H1 (cell line): ENCODE results near the gene ZNF292. TPM values are rescaled to one million over a fixed set of nuclear protein-coding genes. Genes with fewer than 3 reads are reported as not detected.

ENCODE experiments used
- CTCF ChIA-PET: fragments of 300-600 bp; sonication (Branson Sonifier 250); formaldehyde crosslinking; loops from one replicate; lab custom pipeline; 2021; ENCODE audit not compliant: partially characterized antibody; lab: Charles Lee
- POLR2A ChIA-PET: fragments of 300-600 bp; sonication (Branson Sonifier 250); formaldehyde crosslinking; loops from one replicate; lab custom pipeline; 2021; ENCODE audit warnings: inconsistent platforms; ENCODE audit not compliant: partially characterized antibody; lab: Charles Lee
- DNase-seq, 2 experiments: peaks; one replicate each; pipeline versions ENCODE4 v3.0.0 to v3.0.0-alpha.2; 2010 to 2022; ENCODE audit warnings: low spot score in 2 of 2, low read depth in 1 of 2, mixed read lengths in 1 of 2
- FAIRE-seq: peaks from 2 replicates; lab custom pipeline; 2011; peaks lifted over from hg19 to GRCh38; lab: Jason Lieb, UNC
- H2AFZ ChIP-seq: 2 replicates; pipeline ENCODE4 v1.8.1; 2012; ENCODE audit warnings: low read length, inconsistent platforms
- H2AK5ac ChIP-seq: 2 replicates; pipeline ENCODE4 v1.6.1; 2013; ENCODE audit warnings: low read depth, low read length
- H2BK120ac ChIP-seq: replicated peaks from 2 replicates; pipeline ENCODE3; 2013; ENCODE audit warnings: low read depth, low read length, inconsistent platforms
- H2BK12ac ChIP-seq: 2 replicates; pipeline ENCODE4 v1.6.1; 2013; ENCODE audit warnings: low read depth, low read length
- H2BK15ac ChIP-seq: 2 replicates; pipeline ENCODE4 v1.6.1; 2013; ENCODE audit warnings: low read length
- H2BK20ac ChIP-seq: 2 replicates; pipeline ENCODE4 v1.6.1; 2013; ENCODE audit warnings: low read length
- H2BK5ac ChIP-seq: 2 replicates; pipeline ENCODE4 v1.6.1; 2013; ENCODE audit warnings: low read depth, low read length
- H3K14ac ChIP-seq: 2 replicates; pipeline ENCODE4 v1.6.1; 2013; ENCODE audit warnings: inconsistent platforms; ENCODE audit not compliant: insufficient read length
- H3K18ac ChIP-seq: 2 replicates; pipeline ENCODE4 v1.6.1; 2013; ENCODE audit warnings: low read length; ENCODE audit errors: extremely low read depth
- H3K23ac ChIP-seq: 2 replicates; pipeline ENCODE4 v1.6.1; 2013; ENCODE audit warnings: inconsistent platforms; ENCODE audit not compliant: insufficient read length
- H3K23me2 ChIP-seq: 2 replicates; pipeline ENCODE4 v1.6.1; 2013; ENCODE audit warnings: low read depth, low read length
- H3K27ac ChIP-seq: 2 replicates; pipeline ENCODE4 v1.6.1; 2011; ENCODE audit warnings: low read depth, low read length, inconsistent platforms
- H3K27me3 ChIP-seq, 4 experiments: replicated peaks in 1 of 4; 1 replicate in 1 of 4; 2 replicates in 3 of 4; pipeline versions ENCODE4 v1.6.1 to v1.8.1; 2011 to 2013; ENCODE audit warnings: low read length in 3 of 4, mild to moderate bottlenecking in 3 of 4, inconsistent platforms in 2 of 4, mixed read lengths in 2 of 4, moderate library complexity in 1 of 4; ENCODE audit not compliant: control insufficient read depth in 3 of 4, insufficient read depth in 3 of 4; ENCODE audit errors: extremely low read depth in 1 of 4
- H3K36me3 ChIP-seq, 4 experiments: 2 replicates each; pipeline versions ENCODE4 v1.6.1 to v1.8.1; 2011 to 2013; ENCODE audit warnings: mild to moderate bottlenecking in 4 of 4, low read length in 3 of 4, moderate library complexity in 2 of 4, control low read depth in 1 of 4, inconsistent platforms in 1 of 4; ENCODE audit not compliant: insufficient read depth in 4 of 4, control insufficient read depth in 2 of 4
- H3K4ac ChIP-seq: replicated peaks from 2 replicates; pipeline ENCODE3; 2013; ENCODE audit warnings: low read length, low read depth, mixed read lengths, inconsistent platforms; ENCODE audit not compliant: insufficient read length
- H3K4me1 ChIP-seq, 4 experiments: replicated peaks in 1 of 4; 1 replicate in 1 of 4; 2 replicates in 3 of 4; pipeline versions ENCODE4 v1.6.1 to v1.8.1; 2011 to 2013; ENCODE audit warnings: low read length in 3 of 4, inconsistent platforms in 2 of 4, mixed read lengths in 1 of 4; ENCODE audit not compliant: insufficient read depth in 4 of 4, control insufficient read depth in 3 of 4
- H3K4me2 ChIP-seq, 2 experiments: 2 replicates each; pipeline versions ENCODE4 v1.6.1 to v1.8.1; 2011 to 2013; ENCODE audit warnings: low read depth in 2 of 2, low read length in 2 of 2, control low read depth in 1 of 2, inconsistent platforms in 1 of 2, mild to moderate bottlenecking in 1 of 2; ENCODE audit not compliant: insufficient read depth in 1 of 2
- H3K4me3 ChIP-seq, 4 experiments: fragments of 200-600, 300-600 bp in 1 of 4; sonication (generic), shearing (Covaris generic), sonication (Bioruptor Twin) in 1 of 4; 2 replicates each; pipeline versions ENCODE4 v1.5.1 to v1.8.1; 2011 to 2016; ENCODE audit warnings: low read length in 4 of 4, low read depth in 3 of 4, control low read depth in 2 of 4, inconsistent platforms in 2 of 4, mild to moderate bottlenecking in 2 of 4, mixed read lengths in 1 of 4, moderate library complexity in 1 of 4; ENCODE audit not compliant: insufficient read depth in 2 of 4; ENCODE audit errors: extremely low read depth in 1 of 4
- H3K56ac ChIP-seq: replicated peaks from 2 replicates; pipeline ENCODE3; 2013; ENCODE audit warnings: low read depth, mild to moderate bottlenecking, mixed read lengths, low read length, inconsistent platforms; ENCODE audit not compliant: insufficient read length
- H3K79me1 ChIP-seq: 2 replicates; pipeline ENCODE4 v1.6.1; 2013; ENCODE audit warnings: low read depth, low read length, control low read depth
- H3K79me2 ChIP-seq, 2 experiments: 2 replicates each; pipeline versions ENCODE4 v1.6.1 to v1.8.1; 2012 to 2013; ENCODE audit warnings: low read length in 2 of 2, mild to moderate bottlenecking in 2 of 2, inconsistent platforms in 1 of 2; ENCODE audit not compliant: insufficient read depth in 2 of 2, control insufficient read depth in 1 of 2
- H3K9ac ChIP-seq, 4 experiments: replicated peaks in 1 of 4; 1 replicate in 1 of 4; 2 replicates in 3 of 4; pipeline versions ENCODE4 v1.6.1 to v1.8.1; 2011 to 2013; ENCODE audit warnings: low read depth in 3 of 4, low read length in 3 of 4, control low read depth in 2 of 4, mild to moderate bottlenecking in 2 of 4, moderate library complexity in 2 of 4, inconsistent platforms in 1 of 4; ENCODE audit errors: extremely low read depth in 1 of 4
- H3K9me3 ChIP-seq, 2 experiments: 2 replicates each; pipeline versions ENCODE4 v1.6.1 to v1.8.1; 2012 to 2013; ENCODE audit warnings: mild to moderate bottlenecking in 2 of 2, moderate library complexity in 2 of 2, control low read depth in 1 of 2, inconsistent platforms in 1 of 2, low read depth in 1 of 2, low read length in 1 of 2, mixed read lengths in 1 of 2; ENCODE audit not compliant: insufficient read depth in 2 of 2
- H4K20me1 ChIP-seq, 2 experiments: replicated peaks in 1 of 2; 2 replicates each; pipeline versions ENCODE3 to v1.8.1; 2011 to 2013; ENCODE audit warnings: inconsistent platforms in 2 of 2, low read length in 2 of 2, mild to moderate bottlenecking in 1 of 2; ENCODE audit not compliant: insufficient read depth in 2 of 2, control insufficient read depth in 1 of 2
- H4K5ac ChIP-seq: 2 replicates; pipeline ENCODE4 v1.6.1; 2013; ENCODE audit warnings: low read length, low read depth, mixed read lengths, inconsistent platforms; ENCODE audit not compliant: insufficient read length
- H4K8ac ChIP-seq: 2 replicates; pipeline ENCODE4 v1.8.0; 2013; ENCODE audit warnings: mild to moderate bottlenecking, moderate library complexity, low read length, inconsistent platforms; ENCODE audit not compliant: insufficient read depth; ENCODE audit errors: extremely low read depth
- H4K91ac ChIP-seq: replicated peaks from 2 replicates; pipeline ENCODE3; 2013; ENCODE audit warnings: low read length, mixed read lengths, inconsistent platforms; ENCODE audit not compliant: insufficient read length
- TCF12 ChIP-seq: IDR thresholded peaks from 2 replicates; pipeline ENCODE4 v1.6.1; 2011; ENCODE audit warnings: low read depth, mild to moderate bottlenecking, low read length
- WGBS, 2 experiments: shearing (Covaris generic) in 1 of 2; methylation state at CpG; one replicate each; pipeline versions ENCODE4 v1.1.6 to v1.1.7; 2013 to 2015; ENCODE audit warnings: low lambda C conversion rate in 2 of 2, mixed read lengths in 2 of 2, inconsistent platforms in 1 of 2, low coverage in 1 of 2, missing lambda C conversion rate in 1 of 2; ENCODE audit not compliant: insufficient replicate concordance in 2 of 2, insufficient coverage in 1 of 2, insufficient read length in 1 of 2; ENCODE audit errors: extremely low coverage in 1 of 2, missing lambda C conversion rate in 1 of 2; 5-methylcytosine and 5-hydroxymethylcytosine counted together
- polyA plus RNA-seq, 7 experiments: library from polyadenylated mRNA; depleted of rRNA in 3 of 7; stranded (reverse) in 5 of 7; unstranded in 2 of 7; fragments of >200 nt in 5 of 7; fragments of 200-250 nt in 2 of 7; gene quantifications; 1 replicate in 5 of 7; 2 replicates in 1 of 7; 4 replicates in 1 of 7; pipeline versions ENCODE4 v1.2.1 to v1.2.3, GENCODE V29; 2011 to 2013; ENCODE audit warnings: missing spikeins in 2 of 7, mixed read lengths in 2 of 7
- total RNA-seq: library from RNA; stranded (reverse); fragmentation: NEBNext Ultra II Directional; extraction: Animal tissue kit (Norgen Biotek cat#: 25700); gene quantifications from 2 replicates; pipeline ENCODE4 v1.2.1, GENCODE V29; 2021
- TF ChIP-seq, protein P1 (sequence below): IDR thresholded peaks from 2 replicates; pipeline ENCODE4 v1.6.1; 2012; ENCODE audit warnings: inconsistent platforms

The ZNF292 gene
- total and polyA plus RNA-seq, 2 of the 8 experiments (the other 6 are each of a cell fraction or from before 2014, with no cell fraction given): 6.8 to 44.2 TPM

GRCh38 chr6:87281426-87281825 lies 126.1 kb downstream of the ZNF292 start:
- POLR2A ChIA-PET: no interaction called here

More at GRCh38 chr6:87281426-87281825, 126.1 kb downstream of the ZNF292 start:
- Histone ChIP-seq H2BK5ac (no peak overlapping the region), H3K9me3 (no peaks in the 10 kb centered on the region), H3K27ac (no peak overlapping the region), H3K79me2 (no peaks in the 10 kb centered on the region), H3K56ac (no peak overlapping the region), H3K18ac (no peak overlapping the region), H3K9ac (no peak overlapping the region), H3K4me2 (no peak overlapping the region), H4K8ac (no peak overlapping the region), H3K23ac (no peak overlapping the region), H3K79me1 (no peaks in the 10 kb centered on the region), H3K36me3 (no peaks in the 10 kb centered on the region), H3K4me3 (no peak overlapping the region), H3K4ac (no peak overlapping the region), H4K5ac (no peak overlapping the region), H2AK5ac (no peak overlapping the region), H4K20me1 (no peaks in the 10 kb centered on the region), H3K14ac (no peak overlapping the region), H4K91ac (no peak overlapping the region), H3K4me1 (no peaks in the 10 kb centered on the region), H3K23me2 (no peaks in the 10 kb centered on the region; the same call in 1 of the 2 replicates), H3K27me3 (no peaks in the 10 kb centered on the region), H2BK120ac (no peak overlapping the region), H2BK12ac (no peak overlapping the region), H2BK20ac (no peak overlapping the region), H2BK15ac (no peak overlapping the region), H2AFZ (no peak overlapping the region)
- CTCF ChIA-PET: interaction anchor here (1.1 kb wide), 1 partner anchor 112 kb away, joined by 3 read pairs; no protein-coding TSS in a partner anchor
- FAIRE-seq (no peak), DNase-seq (no peak)
- TF ChIP-seq, protein P1, sequence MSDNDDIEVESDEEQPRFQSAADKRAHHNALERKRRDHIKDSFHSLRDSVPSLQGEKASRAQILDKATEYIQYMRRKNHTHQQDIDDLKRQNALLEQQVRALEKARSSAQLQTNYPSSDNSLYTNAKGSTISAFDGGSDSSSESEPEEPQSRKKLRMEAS: no peak
- no peak for TF ChIP-seq TCF12
- 79% methylated on average over 1 of the region's 1 CpG; no CpG with 5 or more reads in 1 of the 2 experiments for WGBS, 2 experiments
